Choroid plexus epithelial cell (primary cell): ENCODE measurements around the gene AIF1L.

Source experiments
- DNase-seq: peaks from one replicate; pipeline ENCODE4 v3.0.0-alpha.2; 2010; ENCODE audit warnings: low read depth
- H3K4me3 ChIP-seq: 2 replicates; pipeline ENCODE4 v1.5.1; 2011; ENCODE audit warnings: low read depth, mild to moderate bottlenecking, control low read depth, low read length, moderate library complexity
- CTCF ChIP-seq: conservative IDR thresholded peaks from 2 replicates; pipeline ENCODE4 v1.5.1; 2011; ENCODE audit warnings: low read depth, mild to moderate bottlenecking, control low read depth, inconsistent platforms, low read length, moderate library complexity

AIF1L gene

GRCh38 chr9:131100445-131100844 lies 4.1 kb downstream of the AIF1L start:
- no peak for TF ChIP-seq CTCF
- DNase-seq, result no peak
- H3K4me3 ChIP-seq, result no peak overlapping the region

GRCh38 chr9:131101207-131101964 lies 5.1 kb downstream of the AIF1L start:
- TF ChIP-seq CTCF, result no peak
- DNase-seq, result no peak
- H3K4me3 ChIP-seq, result no peak overlapping the region

- no peak overlapping the region for H3K4me3 ChIP-seq
- no peak for DNase-seq
- no peak for TF ChIP-seq CTCF
Measured at GRCh38 chr9:131103024-131103423, 6.7 kb downstream of the AIF1L start.

- H3K4me3 ChIP-seq, result no peak overlapping the region
- TF ChIP-seq CTCF, result no peak
- DNase-seq, result no peak
Measured at GRCh38 chr9:131103535-131103934, 7.2 kb downstream of the AIF1L start.

- no peak overlapping the region for H3K4me3 ChIP-seq
- DNase-seq, result no peak
- no peak for TF ChIP-seq CTCF
Measured at GRCh38 chr9:131104016-131104740, 7.8 kb downstream of the AIF1L start.

- TF ChIP-seq CTCF, result no peak
Measured at GRCh38 chr9:131105952-131106351, 9.6 kb downstream of the AIF1L start.

GRCh38 chr9:131107760-131108159 lies 11.4 kb downstream of the AIF1L start:
- H3K4me3 ChIP-seq, result no peak overlapping the region
- TF ChIP-seq CTCF, result no peak
- DNase-seq, result no peak

More at GRCh38 chr9:131105952-131106351, 9.6 kb downstream of the AIF1L start:
- no peak overlapping the region for H3K4me3 ChIP-seq
- DNase-seq, result no peak
